RWPE2 (cell line): ENCODE results near the gene EPB41L2.

Experiments
- ATAC-seq: fragments of 200-7000 bp; cut with Tn5 transposase; 3 replicates; pipeline ENCODE4 v1.9.1; 2021; ENCODE audit warnings: low read depth
- DNase-seq: peaks from one replicate; pipeline ENCODE4 v3.0.0-alpha.2; 2020; ENCODE audit warnings: low spot score
- H3K27ac ChIP-seq: fragments of 450-650 bp; 2 replicates; pipeline ENCODE4 v1.5.1; 2017; ENCODE audit warnings: mild to moderate bottlenecking; ENCODE audit not compliant: poor library complexity, severe bottlenecking
- H3K27me3 ChIP-seq: fragments of 250-450 bp; sonication (Bioruptor Pico); 2 replicates; pipeline ENCODE4 v1.5.1; 2021; ENCODE audit warnings: mild to moderate bottlenecking, moderate library complexity; ENCODE audit not compliant: insufficient read depth, poor library complexity, severe bottlenecking
- H3K36me3 ChIP-seq: fragments of 250-450 bp; sonication (Bioruptor Pico); 2 replicates; pipeline ENCODE4 v1.5.1; 2020; ENCODE audit warnings: low read depth, mild to moderate bottlenecking, moderate library complexity
- H3K4me1 ChIP-seq: fragments of 250-450 bp; sonication (Bioruptor Pico); 2 replicates; pipeline ENCODE4 v1.5.1; 2021; ENCODE audit warnings: mild to moderate bottlenecking, moderate library complexity; ENCODE audit not compliant: insufficient read depth, poor library complexity, severe bottlenecking
- H3K4me3 ChIP-seq: fragments of 250-450 bp; sonication (Bioruptor Pico); 2 replicates; pipeline ENCODE4 v1.5.1; 2021; ENCODE audit warnings: mild to moderate bottlenecking, moderate library complexity; ENCODE audit not compliant: severe bottlenecking
- H3K9me3 ChIP-seq: fragments of 250-450 bp; sonication (Bioruptor Pico); 2 replicates; pipeline ENCODE4 v1.5.1; 2021; ENCODE audit warnings: mild to moderate bottlenecking, moderate library complexity; ENCODE audit not compliant: severe bottlenecking
- TF ChIP-seq, protein P1 (sequence below): fragments of 450-650 bp; IDR thresholded peaks from one replicate; pipeline ENCODE4 v1.5.1; 2017; ENCODE audit warnings: mild to moderate bottlenecking, moderate library complexity; ENCODE audit not compliant: poor library complexity, severe bottlenecking

The EPB41L2 gene

GRCh38 chr6:130982135-130982534, 80.9 kb downstream of the EPB41L2 start:
- H3K27me3 ChIP-seq, result no peaks in the 10 kb centered on the region
- H3K9me3 ChIP-seq, result no peaks in the 10 kb centered on the region
- ATAC-seq (no peak), DNase-seq (no peak)
- TF ChIP-seq, protein P1, sequence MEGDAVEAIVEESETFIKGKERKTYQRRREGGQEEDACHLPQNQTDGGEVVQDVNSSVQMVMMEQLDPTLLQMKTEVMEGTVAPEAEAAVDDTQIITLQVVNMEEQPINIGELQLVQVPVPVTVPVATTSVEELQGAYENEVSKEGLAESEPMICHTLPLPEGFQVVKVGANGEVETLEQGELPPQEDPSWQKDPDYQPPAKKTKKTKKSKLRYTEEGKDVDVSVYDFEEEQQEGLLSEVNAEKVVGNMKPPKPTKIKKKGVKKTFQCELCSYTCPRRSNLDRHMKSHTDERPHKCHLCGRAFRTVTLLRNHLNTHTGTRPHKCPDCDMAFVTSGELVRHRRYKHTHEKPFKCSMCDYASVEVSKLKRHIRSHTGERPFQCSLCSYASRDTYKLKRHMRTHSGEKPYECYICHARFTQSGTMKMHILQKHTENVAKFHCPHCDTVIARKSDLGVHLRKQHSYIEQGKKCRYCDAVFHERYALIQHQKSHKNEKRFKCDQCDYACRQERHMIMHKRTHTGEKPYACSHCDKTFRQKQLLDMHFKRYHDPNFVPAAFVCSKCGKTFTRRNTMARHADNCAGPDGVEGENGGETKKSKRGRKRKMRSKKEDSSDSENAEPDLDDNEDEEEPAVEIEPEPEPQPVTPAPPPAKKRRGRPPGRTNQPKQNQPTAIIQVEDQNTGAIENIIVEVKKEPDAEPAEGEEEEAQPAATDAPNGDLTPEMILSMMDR, result no peak
- no peaks in the 10 kb centered on the region for H3K4me1 ChIP-seq
- H3K4me3 ChIP-seq, result no peak overlapping the region
- no peaks in the 10 kb centered on the region for H3K36me3 ChIP-seq
- H3K27ac ChIP-seq, result no peak overlapping the region

GRCh38 chr6:130981409-130981808, 81.6 kb downstream of the EPB41L2 start:
- Histone ChIP-seq H3K9me3 (no peaks in the 10 kb centered on the region), H3K4me1 (no peaks in the 10 kb centered on the region), H3K27ac (no peak overlapping the region), H3K36me3 (no peaks in the 10 kb centered on the region), H3K4me3 (no peak overlapping the region), H3K27me3 (no peaks in the 10 kb centered on the region)
- DNase-seq (no peak), ATAC-seq (no peak)
- TF ChIP-seq, protein P1, result no peak

DNA sequence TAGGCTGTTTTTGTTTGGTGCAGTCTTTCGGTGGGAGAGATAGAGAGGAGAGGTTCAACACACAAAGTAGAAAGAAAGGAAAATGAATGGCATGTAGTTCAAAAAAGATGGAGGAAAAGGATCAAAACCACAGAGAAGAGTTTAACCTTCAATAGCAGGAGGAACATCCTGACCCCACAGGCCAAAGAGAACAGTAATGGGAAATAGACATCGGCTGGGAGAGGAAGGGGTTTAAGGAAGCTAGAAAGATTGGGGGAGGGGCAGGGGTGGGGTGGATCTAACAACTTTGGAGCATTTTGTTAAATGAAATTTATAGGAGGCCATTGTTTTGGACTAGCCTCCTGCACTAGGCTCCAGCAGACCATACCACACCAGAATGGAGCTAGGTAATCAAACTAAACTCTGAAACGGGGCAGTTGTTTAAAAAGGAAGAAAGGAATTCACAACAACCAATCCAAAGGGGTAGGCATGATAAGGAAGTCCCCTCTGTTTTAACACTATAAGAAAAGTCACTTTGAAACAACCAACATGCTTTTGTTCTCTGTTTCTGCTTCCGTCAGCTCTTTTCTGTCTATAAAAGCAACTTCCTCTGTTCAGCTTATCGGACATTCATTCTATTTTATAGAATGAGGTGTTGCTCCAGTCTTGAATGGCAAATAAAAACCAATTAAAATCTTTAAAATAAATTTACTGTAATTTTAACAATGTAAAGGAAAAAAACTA, 82.6 kb downstream of the EPB41L2 start:
- no peak for DNase-seq
- TF ChIP-seq, protein P1, result no peak
- Histone ChIP-seq H3K9me3 (no peaks in the 10 kb centered on the region), H3K4me1 (no peaks in the 10 kb centered on the region), H3K36me3 (no peaks in the 10 kb centered on the region), H3K27ac (no peak overlapping the region), H3K4me3 (no peak overlapping the region), H3K27me3 (no peaks in the 10 kb centered on the region)
- no peak for ATAC-seq

DNA sequence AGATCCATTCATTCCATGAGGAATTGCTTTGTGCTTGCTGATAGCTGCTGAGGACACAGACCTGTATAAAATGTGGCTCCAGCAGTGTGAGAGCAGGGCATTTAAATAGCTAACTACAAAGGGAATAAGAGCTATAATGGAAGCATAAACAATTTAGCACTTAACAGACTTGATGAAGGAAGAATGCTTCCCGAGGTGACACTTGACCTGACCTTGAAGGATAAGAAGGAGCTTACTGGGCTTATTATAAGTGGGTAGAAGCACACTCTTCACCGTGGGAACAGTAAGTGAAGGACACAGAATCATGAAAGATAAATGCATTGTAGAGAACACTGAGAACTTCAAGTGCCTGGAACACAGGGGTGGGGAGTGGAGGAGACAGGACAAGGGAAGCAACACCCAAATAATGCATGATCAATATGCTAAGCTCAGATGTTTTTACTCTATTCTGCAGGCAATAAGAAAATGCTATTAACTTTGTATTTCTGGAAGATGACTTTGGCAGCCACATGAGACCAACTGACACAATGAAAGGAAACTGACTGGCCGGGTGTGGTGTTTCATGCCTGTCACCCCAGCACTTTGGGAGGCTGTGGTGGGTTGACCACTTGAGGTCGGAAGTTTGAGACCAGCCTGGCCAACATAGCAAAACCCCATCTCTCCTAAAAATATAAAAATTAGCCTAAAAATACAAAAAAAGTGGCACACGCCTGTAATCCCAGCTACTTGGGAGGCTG, 84.2 kb downstream of the EPB41L2 start:
- ATAC-seq (no peak), DNase-seq (no peak)
- H3K9me3 ChIP-seq, result no peaks in the 10 kb centered on the region
- H3K4me3 ChIP-seq, result no peak overlapping the region
- H3K36me3 ChIP-seq, result no peaks in the 10 kb centered on the region
- no peaks in the 10 kb centered on the region for H3K27me3 ChIP-seq
- H3K27ac ChIP-seq, result no peak overlapping the region
- TF ChIP-seq, protein P1, result no peak
- no peaks in the 10 kb centered on the region for H3K4me1 ChIP-seq

DNA sequence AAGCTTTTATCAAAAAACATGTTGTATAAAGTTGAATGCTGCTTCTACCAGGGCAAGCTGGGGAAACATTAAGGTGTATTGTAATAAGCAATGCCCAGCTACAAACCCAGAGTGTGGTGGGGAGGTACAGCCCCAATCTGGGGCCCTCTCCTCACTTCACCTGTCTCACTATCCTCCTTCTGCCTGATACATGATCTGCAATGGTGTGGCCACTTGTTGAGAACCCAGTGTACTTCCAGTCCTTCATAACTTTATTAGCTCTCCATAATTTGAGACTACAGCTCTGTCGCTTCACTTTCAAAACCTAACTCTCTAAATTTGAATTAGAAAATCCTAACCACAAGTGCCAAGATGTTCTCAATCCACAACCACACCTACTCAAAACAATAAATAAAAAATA, 84.9 kb downstream of the EPB41L2 start:
- Histone ChIP-seq H3K4me3 (no peak overlapping the region), H3K36me3 (no peaks in the 10 kb centered on the region), H3K4me1 (no peaks in the 10 kb centered on the region), H3K27ac (no peak overlapping the region), H3K27me3 (no peaks in the 10 kb centered on the region), H3K9me3 (no peaks in the 10 kb centered on the region)
- ATAC-seq, result no peak
- TF ChIP-seq, protein P1, result no peak
- DNase-seq, result no peak
